Uterus (tissue), 4 donors: ENCODE measurements around the gene SPAG17. TPM values are rescaled to one million over a fixed set of nuclear protein-coding genes. Genes with fewer than 3 reads are reported as not detected.
A peak's percentile ranks its signal among the peaks of the same experiment; 100 is the strongest.

Experiments used
- DNase-seq, 2 donors: peaks; one replicate each; pipeline ENCODE4 v3.0.0-alpha.2; 2019 to 2020
- H3K27ac ChIP-seq, 2 donors: fragments of 200-600 bp; sonication (generic); 1 replicate in 1 of 2; 2 replicates in 1 of 2; pipeline ENCODE4 v1.5.1; 2016 to 2018
- H3K27me3 ChIP-seq, 2 donors: fragments of 200-600 bp; sonication (generic); one replicate each; pipeline ENCODE4 v1.5.1; 2018 to 2019; ENCODE audit warnings: control low read depth in 1 of 2
- H3K36me3 ChIP-seq, 2 donors: fragments of 200-600 bp; sonication (generic); one replicate each; pipeline ENCODE4 v1.5.1; 2019; ENCODE audit warnings: control low read depth in 1 of 2
- H3K4me1 ChIP-seq, 2 donors: fragments of 200-600 bp; sonication (generic); one replicate each; pipeline ENCODE4 v1.5.1; 2018 to 2019; ENCODE audit warnings: control low read depth in 1 of 2
- H3K4me3 ChIP-seq, 2 donors: fragments of 200-600 bp; sonication (generic); 1 replicate in 1 of 2; 2 replicates in 1 of 2; pipeline ENCODE4 v1.5.1; 2018 to 2019; ENCODE audit warnings: mild to moderate bottlenecking in 1 of 2
- H3K9me3 ChIP-seq, 2 donors: fragments of 200-600 bp; sonication (generic); one replicate each; pipeline ENCODE4 v1.5.1; 2019; ENCODE audit warnings: control low read depth in 1 of 2
- CTCF ChIP-seq, 4 experiments: fragments of 200-600 bp in 2 of 4; fragments of 450-650 bp in 2 of 4; sonication (generic) in 2 of 4; IDR thresholded peaks; one replicate each; pipeline ENCODE4 v1.5.1; 2016 to 2019; ENCODE audit warnings: antibody characterized with exemption in 4 of 4, mild to moderate bottlenecking in 2 of 4, moderate library complexity in 1 of 4
- POLR2A ChIP-seq, 2 donors: fragments of 450-650 bp; IDR thresholded peaks; one replicate each; pipeline ENCODE4 v1.6.1; 2016; ENCODE audit warnings: antibody characterized with exemption in 2 of 2, mild to moderate bottlenecking in 1 of 2, moderate library complexity in 1 of 2
- intact Hi-C: fragments of 100-400 bp; cut with DNase I; formaldehyde crosslinking; loops from one replicate; pipeline ENCODE4 v1.15.1; 2023; ENCODE audit warnings: low total_unique reads
- total RNA-seq, 4 donors: library from RNA; depleted of rRNA in 3 of 4; stranded (reverse); fragments of >200 nt in 3 of 4; gene quantifications; one replicate each; pipeline versions ENCODE4 v1.1.0 to v1.2.4, GENCODE V29; 2014 to 2023
- donor health status: DM: yes; HTN: yes; CAD: no.

SPAG17 gene
- total RNA-seq, 4 donors from 2014 or later = 1.1 to 7.7 TPM; not detected in 2

GRCh38 chr1:118190561-118190960, 5.5 kb upstream of the SPAG17 start:
- Histone ChIP-seq H3K36me3 (no peaks in the 10 kb centered on the region), H3K27me3 (no peaks in the 10 kb centered on the region), H3K4me1 (no peaks in the 10 kb centered on the region), H3K4me3 (no peak overlapping the region), H3K9me3 (no peaks in the 10 kb centered on the region), H3K27ac (no peak overlapping the region)
- intact Hi-C loops = no loop called here
- TF ChIP-seq POLR2A (IDR thresholded peaks at IDR 0.05) (no peak), CTCF (IDR thresholded peaks at IDR 0.05) (no peak)
- no peak for DNase-seq

GRCh38 chr1:118189564-118189963, 4.5 kb upstream of the SPAG17 start:
- TF ChIP-seq POLR2A (IDR thresholded peaks at IDR 0.05) = no peak
- no peak for TF ChIP-seq CTCF (IDR thresholded peaks at IDR 0.05)

GRCh38 chr1:118188411-118188810, 3.4 kb upstream of the SPAG17 start:
- intact Hi-C loops = no loop called here
- no peak for TF ChIP-seq POLR2A (IDR thresholded peaks at IDR 0.05)
- TF ChIP-seq CTCF (IDR thresholded peaks at IDR 0.05) = no peak
- H3K4me3 ChIP-seq = no peak overlapping the region
- DNase-seq = no peak
- no peaks in the 10 kb centered on the region for H3K27me3 ChIP-seq
- no peaks in the 10 kb centered on the region for H3K9me3 ChIP-seq
- H3K27ac ChIP-seq = no peak overlapping the region
- H3K36me3 ChIP-seq = no peaks in the 10 kb centered on the region
- no peaks in the 10 kb centered on the region for H3K4me1 ChIP-seq

More at GRCh38 chr1:118189564-118189963, 4.5 kb upstream of the SPAG17 start:
- H3K36me3 ChIP-seq = no peaks in the 10 kb centered on the region
- no peak overlapping the region for H3K27ac ChIP-seq
- H3K4me3 ChIP-seq = no peak overlapping the region
- no peaks in the 10 kb centered on the region for H3K9me3 ChIP-seq
- intact Hi-C loops = no loop called here
- DNase-seq = no peak
- no peaks in the 10 kb centered on the region for H3K27me3 ChIP-seq
- H3K4me1 ChIP-seq = no peaks in the 10 kb centered on the region

- H3K27me3 ChIP-seq = no peaks in the 10 kb centered on the region
- no peak overlapping the region for H3K4me3 ChIP-seq
- no peaks in the 10 kb centered on the region for H3K4me1 ChIP-seq
- H3K27ac ChIP-seq = no peak overlapping the region
- no peaks in the 10 kb centered on the region for H3K9me3 ChIP-seq
- no peak for TF ChIP-seq POLR2A (IDR thresholded peaks at IDR 0.05)
- intact Hi-C loops = no loop called here
- no peaks in the 10 kb centered on the region for H3K36me3 ChIP-seq
- no peak for DNase-seq
Observed at GRCh38 chr1:118186026-118186425, 998 bp upstream of the SPAG17 start.

- peak overlapping the region in 1 of 2 donors; percentile 12 for H3K4me3 ChIP-seq
- no peaks in the 10 kb centered on the region for H3K9me3 ChIP-seq
- H3K27me3 ChIP-seq = no peaks in the 10 kb centered on the region
- no peaks in the 10 kb centered on the region for H3K4me1 ChIP-seq
- H3K36me3 ChIP-seq = no peaks in the 10 kb centered on the region
- no peak for DNase-seq
- TF ChIP-seq CTCF (IDR thresholded peaks at IDR 0.05) = no peak
- TF ChIP-seq POLR2A (IDR thresholded peaks at IDR 0.05) = no peak
- no peak overlapping the region for H3K27ac ChIP-seq
- intact Hi-C loops = no loop called here
Observed at GRCh38 chr1:118184739-118185083, 317 bp downstream of the SPAG17 start.

- no peaks in the 10 kb centered on the region for H3K27me3 ChIP-seq
- no peaks in the 10 kb centered on the region for H3K36me3 ChIP-seq
- no peaks in the 10 kb centered on the region for H3K9me3 ChIP-seq
- H3K27ac ChIP-seq = no peak overlapping the region
- no peak for DNase-seq
- no peak for TF ChIP-seq POLR2A (IDR thresholded peaks at IDR 0.05)
- H3K4me3 ChIP-seq = no peak overlapping the region
- no peaks in the 10 kb centered on the region for H3K4me1 ChIP-seq
- intact Hi-C loops = no loop called here
Observed at GRCh38 chr1:118183586-118183985, 1.4 kb downstream of the SPAG17 start.
